GM12892 (cell line): ENCODE data around the gene USP8.

Experiments
- POLR2A ChIP-seq: IDR thresholded peaks from 2 replicates; pipeline ENCODE4 v1.6.1; 2011; ENCODE audit warnings: low read depth, low read length, control low read depth
- POLR2AphosphoS5 ChIP-seq: IDR thresholded peaks from 2 replicates; pipeline ENCODE4 v1.6.1; 2011; ENCODE audit warnings: low read depth, low read length, control low read depth

GRCh38 chr15:50380089-50380488 lies 44.1 kb upstream of the USP8 start:
- TF ChIP-seq POLR2AphosphoS5 (no peak), POLR2A (no peak)
